ENCODE measurements around the gene PORCN.

The PORCN gene

GRCh38 chrX:48491809-48492208, 17.0 kb upstream of the PORCN start:
- no peaks in the 10 kb centered on the region for H3F3A ChIP-seq (ENCODE audit: insufficient read depth, low read length)
- H3K9me2 ChIP-seq (ENCODE audit: low read depth, low read length) = no peaks in the 10 kb centered on the region
- no peak overlapping the region for H2AFZ ChIP-seq (ENCODE audit: low read length)
- no peaks in the 10 kb centered on the region for H3K79me2 ChIP-seq (ENCODE audit: insufficient read depth, low read length)
- no peak overlapping the region for H3K9ac ChIP-seq (ENCODE audit: low read length)
- no peaks in the 10 kb centered on the region for H3K36me3 ChIP-seq (ENCODE audit: insufficient read depth, low read length)
- H3K4me2 ChIP-seq (ENCODE audit: low read length) = no peak overlapping the region
- no peaks in the 10 kb centered on the region for H3K27me3 ChIP-seq (ENCODE audit: insufficient read depth, low read length)
- H3K4me1 ChIP-seq (ENCODE audit: insufficient read depth, low read length, severe bottlenecking) = no peaks in the 10 kb centered on the region
- H4K20me1 ChIP-seq (ENCODE audit: insufficient read depth, low read length) = no peaks in the 10 kb centered on the region
- H3K4me3 ChIP-seq (ENCODE audit: low read depth, low read length, poor library complexity, severe bottlenecking) = no peak overlapping the region
- no peak overlapping the region for H3K27ac ChIP-seq (ENCODE audit: low read depth, low read length, poor library complexity, severe bottlenecking)
- TF ChIP-seq EZH2 (IDR thresholded peaks at IDR 0.05; ENCODE audit: borderline replicate concordance, low read length) = no peak
- no peaks in the 10 kb centered on the region for H3K9me3 ChIP-seq (ENCODE audit: low read length)

GRCh38 chrX:48492293-48492910, 16.4 kb upstream of the PORCN start:
- H3K4me2 ChIP-seq (ENCODE audit: low read length) = no peak overlapping the region
- no peak overlapping the region for H3K27ac ChIP-seq (ENCODE audit: low read depth, low read length, poor library complexity, severe bottlenecking)
- H2AFZ ChIP-seq (ENCODE audit: low read length) = no peak overlapping the region
- H3K36me3 ChIP-seq (ENCODE audit: insufficient read depth, low read length) = no peaks in the 10 kb centered on the region
- H3K4me1 ChIP-seq (ENCODE audit: insufficient read depth, low read length, severe bottlenecking) = no peaks in the 10 kb centered on the region
- TF ChIP-seq EZH2 (IDR thresholded peaks at IDR 0.05; ENCODE audit: borderline replicate concordance, low read length) (no peak), CTCF (IDR thresholded peaks at IDR 0.05; ENCODE audit: low read length) (no peak)
- no peaks in the 10 kb centered on the region for H3F3A ChIP-seq (ENCODE audit: insufficient read depth, low read length)
- no peak overlapping the region for H3K4me3 ChIP-seq (ENCODE audit: low read depth, low read length, poor library complexity, severe bottlenecking)
- no peaks in the 10 kb centered on the region for H4K20me1 ChIP-seq (ENCODE audit: insufficient read depth, low read length)
- no peaks in the 10 kb centered on the region for H3K9me2 ChIP-seq (ENCODE audit: low read depth, low read length)
- H3K27me3 ChIP-seq (ENCODE audit: insufficient read depth, low read length) = no peaks in the 10 kb centered on the region
- H3K79me2 ChIP-seq (ENCODE audit: insufficient read depth, low read length) = no peaks in the 10 kb centered on the region
- H3K9me3 ChIP-seq (ENCODE audit: low read length) = no peaks in the 10 kb centered on the region
- no peak overlapping the region for H3K9ac ChIP-seq (ENCODE audit: low read length)

GRCh38 chrX:48493890-48494364, 14.9 kb upstream of the PORCN start:
- Histone ChIP-seq H3K36me3 (ENCODE audit: insufficient read depth, low read length) (no peaks in the 10 kb centered on the region), H3K9me2 (ENCODE audit: low read depth, low read length) (no peaks in the 10 kb centered on the region), H3K79me2 (ENCODE audit: insufficient read depth, low read length) (no peaks in the 10 kb centered on the region), H3K9ac (ENCODE audit: low read length) (no peak overlapping the region), H3K27me3 (ENCODE audit: insufficient read depth, low read length) (no peaks in the 10 kb centered on the region), H3K9me3 (ENCODE audit: low read length) (no peaks in the 10 kb centered on the region), H3K4me2 (ENCODE audit: low read length) (no peak overlapping the region), H4K20me1 (ENCODE audit: insufficient read depth, low read length) (no peaks in the 10 kb centered on the region), H3K27ac (ENCODE audit: low read depth, low read length, poor library complexity, severe bottlenecking) (no peak overlapping the region), H3K4me1 (ENCODE audit: insufficient read depth, low read length, severe bottlenecking) (no peaks in the 10 kb centered on the region), H3F3A (ENCODE audit: insufficient read depth, low read length) (no peaks in the 10 kb centered on the region), H2AFZ (ENCODE audit: low read length) (no peak overlapping the region), H3K4me3 (ENCODE audit: low read depth, low read length, poor library complexity, severe bottlenecking) (no peak overlapping the region)
- peak; percentile 51 for TF ChIP-seq CTCF (IDR thresholded peaks at IDR 0.05; ENCODE audit: low read length)
- TF ChIP-seq EZH2 (IDR thresholded peaks at IDR 0.05; ENCODE audit: borderline replicate concordance, low read length) = no peak

- H3K79me2 ChIP-seq (ENCODE audit: insufficient read depth, low read length) = no peaks in the 10 kb centered on the region
- no peak overlapping the region for H3K4me2 ChIP-seq (ENCODE audit: low read length)
- no peaks in the 10 kb centered on the region for H3K36me3 ChIP-seq (ENCODE audit: insufficient read depth, low read length)
- H3K4me1 ChIP-seq (ENCODE audit: insufficient read depth, low read length, severe bottlenecking) = no peaks in the 10 kb centered on the region
- H3K4me3 ChIP-seq (ENCODE audit: low read depth, low read length, poor library complexity, severe bottlenecking) = no peak overlapping the region
- H3K9ac ChIP-seq (ENCODE audit: low read length) = no peak overlapping the region
- no peaks in the 10 kb centered on the region for H3K9me3 ChIP-seq (ENCODE audit: low read length)
- H3K9me2 ChIP-seq (ENCODE audit: low read depth, low read length) = no peaks in the 10 kb centered on the region
- no peaks in the 10 kb centered on the region for H4K20me1 ChIP-seq (ENCODE audit: insufficient read depth, low read length)
- TF ChIP-seq EZH2 (IDR thresholded peaks at IDR 0.05; ENCODE audit: borderline replicate concordance, low read length) (no peak), CTCF (IDR thresholded peaks at IDR 0.05; ENCODE audit: low read length) (no peak)
- no peak overlapping the region for H3K27ac ChIP-seq (ENCODE audit: low read depth, low read length, poor library complexity, severe bottlenecking)
- H3K27me3 ChIP-seq (ENCODE audit: insufficient read depth, low read length) = no peaks in the 10 kb centered on the region
- no peaks in the 10 kb centered on the region for H3F3A ChIP-seq (ENCODE audit: insufficient read depth, low read length)
- H2AFZ ChIP-seq (ENCODE audit: low read length) = no peak overlapping the region
Observed at GRCh38 chrX:48496660-48497059, 12.1 kb upstream of the PORCN start.
